ENCODE results near the gene LCE5A. TPM values are rescaled to one million over a fixed set of nuclear protein-coding genes. Genes with fewer than 3 reads are reported as not detected.
"Not testable (repeated sequence)": the region's sequence is repeated elsewhere in the genome, so short reads cannot be mapped to it uniquely, and the experiment has no call there.

The LCE5A gene
- total RNA-seq, 2 donors from 2014 or later, result not detected

GRCh38 chr1:152479792-152480595 lies 30.6 kb upstream of the LCE5A start:
- Histone ChIP-seq H3K36me3 (no peaks in the 10 kb centered on the region), H3K27me3 (replicated peaks; ENCODE audit: insufficient read depth) (no peaks in the 10 kb centered on the region), H3K9me3 (no peaks in the 10 kb centered on the region), H3K27ac (no peak overlapping the region), H3K4me3 (no peak overlapping the region), H3K4me1 (replicated peaks) (no peaks in the 10 kb centered on the region)
- WGBS, result 65% methylated on average over 9 of the region's 10 CpGs
- TF ChIP-seq CTCF (IDR thresholded peaks at IDR 0.05), result no peak
- TF ChIP-seq POLR2AphosphoS5 (IDR thresholded peaks at IDR 0.05), result no peak
- no peak for TF ChIP-seq POLR2A (IDR thresholded peaks at IDR 0.05)
- no peak for DNase-seq (ENCODE audit: low spot score)
- intact Hi-C loops (cut with DNase I), result no loop called here

GRCh38 chr1:152481869-152482664 lies 28.5 kb upstream of the LCE5A start:
- TF ChIP-seq POLR2AphosphoS5 (IDR thresholded peaks at IDR 0.05) (no peak), CTCF (IDR thresholded peaks at IDR 0.05) (no peak), POLR2A (IDR thresholded peaks at IDR 0.05) (no peak)
- no peak overlapping the region for H3K27ac ChIP-seq
- 81% methylated on average over 8 of the region's 8 CpGs for WGBS
- intact Hi-C loops (cut with DNase I), result no loop called here
- H3K27me3 ChIP-seq (replicated peaks; ENCODE audit: insufficient read depth), result no peaks in the 10 kb centered on the region
- H3K36me3 ChIP-seq, result no peaks in the 10 kb centered on the region
- H3K9me3 ChIP-seq, result no peaks in the 10 kb centered on the region
- H3K4me3 ChIP-seq, result no peak overlapping the region
- H3K4me1 ChIP-seq (replicated peaks), result no peaks in the 10 kb centered on the region
- DNase-seq (ENCODE audit: low spot score), result no peak

- Histone ChIP-seq H3K27ac (no peak overlapping the region), H3K9me3 (no peaks in the 10 kb centered on the region), H3K4me3 (no peak overlapping the region), H3K36me3 (no peaks in the 10 kb centered on the region), H3K4me1 (replicated peaks) (no peaks in the 10 kb centered on the region), H3K27me3 (replicated peaks; ENCODE audit: insufficient read depth) (no peaks in the 10 kb centered on the region)
- TF ChIP-seq CTCF (IDR thresholded peaks at IDR 0.05) (peak in 1 of 4 experiments; percentile 18), POLR2A (IDR thresholded peaks at IDR 0.05) (no peak), POLR2AphosphoS5 (IDR thresholded peaks at IDR 0.05) (no peak)
- 88% methylated on average over 3 of the region's 3 CpGs for WGBS
- intact Hi-C loops (cut with DNase I), result no loop called here
- no peak for DNase-seq (ENCODE audit: low spot score)
These were observed 24.1 kb upstream of the LCE5A start for GRCh38 chr1:152486400-152487006.

- intact Hi-C loops (cut with DNase I), result no loop called here
- Histone ChIP-seq H3K27me3 (replicated peaks; ENCODE audit: insufficient read depth) (no peaks in the 10 kb centered on the region), H3K9me3 (no peaks in the 10 kb centered on the region), H3K4me1 (replicated peaks) (no peaks in the 10 kb centered on the region), H3K36me3 (no peaks in the 10 kb centered on the region), H3K4me3 (no peak overlapping the region), H3K27ac (no peak overlapping the region)
- no peak for DNase-seq (ENCODE audit: low spot score)
- TF ChIP-seq CTCF (IDR thresholded peaks at IDR 0.05) (no peak), POLR2AphosphoS5 (IDR thresholded peaks at IDR 0.05) (no peak), POLR2A (IDR thresholded peaks at IDR 0.05) (no peak)
- 59% methylated on average over 2 of the region's 2 CpGs for WGBS
These were observed 22.7 kb upstream of the LCE5A start for GRCh38 chr1:152487871-152488270.

GRCh38 chr1:152491537-152491936 lies 19.1 kb upstream of the LCE5A start:
- DNase-seq (ENCODE audit: low spot score); H3K9me3 ChIP-seq; H3K4me3 ChIP-seq; H3K4me1 ChIP-seq (replicated peaks); H3K27ac ChIP-seq; H3K27me3 ChIP-seq (replicated peaks; ENCODE audit: insufficient read depth); intact Hi-C loops (cut with DNase I); H3K36me3 ChIP-seq: not testable (repeated sequence)
